ENCODE measurements around the gene STAT3. TPM values are rescaled to one million over a fixed set of nuclear protein-coding genes. Genes with fewer than 3 reads are reported as not detected.

Gene STAT3
- total RNA-seq, 1 donor: 206 TPM

GRCh38 chr17:42387661-42388380 lies 421 bp downstream of the STAT3 start:
- Histone ChIP-seq H3K4me3 (ENCODE audit: insufficient read depth, low read length) (peak overlapping the region; percentile 90), H4K20me1 (ENCODE audit: insufficient read depth, low read length) (peaks cover 35% of the 10 kb centered on the region)

GRCh38 chr17:42386777-42387657 lies 1.2 kb downstream of the STAT3 start:
- peak overlapping the region; percentile 90 for H3K4me3 ChIP-seq (ENCODE audit: insufficient read depth, low read length)
- peaks cover 24% of the 10 kb centered on the region for H3K4me1 ChIP-seq (ENCODE audit: insufficient read depth, low read length)
- no peaks in the 10 kb centered on the region for H3K9me3 ChIP-seq (ENCODE audit: low read depth, low read length)
- TF ChIP-seq CTCF (IDR thresholded peaks at IDR 0.05; ENCODE audit: extremely low read depth, low read depth, low read length): no peak
- H3K79me2 ChIP-seq (ENCODE audit: insufficient read depth, low read length): peaks cover 64% of the 10 kb centered on the region
- H3K27ac ChIP-seq (ENCODE audit: low read depth, low read length): peak overlapping the region; percentile 92
- peaks cover 6% of the 10 kb centered on the region for H3K36me3 ChIP-seq (ENCODE audit: insufficient read depth, low read length)
- H4K20me1 ChIP-seq (ENCODE audit: insufficient read depth, low read length): peaks cover 41% of the 10 kb centered on the region
- no peaks in the 10 kb centered on the region for H3K27me3 ChIP-seq (ENCODE audit: insufficient read depth, low read length)
- H2AFZ ChIP-seq (ENCODE audit: low read length): no peak overlapping the region
- peak overlapping the region; percentile 97 for H3K4me2 ChIP-seq (ENCODE audit: insufficient read depth, low read length)
- peak; percentile 80 for DNase-seq (ENCODE audit: insufficient read length, low spot score, missing footprints)

More at GRCh38 chr17:42387661-42388380, 421 bp downstream of the STAT3 start:
- Histone ChIP-seq H3K36me3 (ENCODE audit: insufficient read depth, low read length) (peaks cover 6% of the 10 kb centered on the region), H3K4me1 (ENCODE audit: insufficient read depth, low read length) (peaks cover 24% of the 10 kb centered on the region), H3K9me3 (ENCODE audit: low read depth, low read length) (no peaks in the 10 kb centered on the region), H2AFZ (ENCODE audit: low read length) (no peak overlapping the region), H3K4me2 (ENCODE audit: insufficient read depth, low read length) (peak overlapping the region; percentile 97), H3K27me3 (ENCODE audit: insufficient read depth, low read length) (no peaks in the 10 kb centered on the region), H3K27ac (ENCODE audit: low read depth, low read length) (peak overlapping the region; percentile 92), H3K79me2 (ENCODE audit: insufficient read depth, low read length) (peaks cover 56% of the 10 kb centered on the region)
- DNase-seq (ENCODE audit: insufficient read length, low spot score, missing footprints): peak; percentile 47
- TF ChIP-seq CTCF (IDR thresholded peaks at IDR 0.05; ENCODE audit: extremely low read depth, low read depth, low read length): no peak

GRCh38 chr17:42381898-42382297 lies 6.3 kb downstream of the STAT3 start:
- Histone ChIP-seq H3K36me3 (ENCODE audit: insufficient read depth, low read length) (peaks cover 11% of the 10 kb centered on the region), H3K4me3 (ENCODE audit: insufficient read depth, low read length) (no peak overlapping the region), H3K9me3 (ENCODE audit: low read depth, low read length) (no peaks in the 10 kb centered on the region), H3K79me2 (ENCODE audit: insufficient read depth, low read length) (peaks cover 98% of the 10 kb centered on the region), H2AFZ (ENCODE audit: low read length) (no peak overlapping the region), H3K4me2 (ENCODE audit: insufficient read depth, low read length) (no peak overlapping the region), H3K27me3 (ENCODE audit: insufficient read depth, low read length) (no peaks in the 10 kb centered on the region), H4K20me1 (ENCODE audit: insufficient read depth, low read length) (peaks cover 78% of the 10 kb centered on the region), H3K4me1 (ENCODE audit: insufficient read depth, low read length) (peaks cover 32% of the 10 kb centered on the region), H3K27ac (ENCODE audit: low read depth, low read length) (no peak overlapping the region)
- TF ChIP-seq CTCF (IDR thresholded peaks at IDR 0.05; ENCODE audit: extremely low read depth, low read depth, low read length): no peak
- no peak for DNase-seq (ENCODE audit: insufficient read length, low spot score, missing footprints)

GRCh38 chr17:42380935-42381334 lies 7.3 kb downstream of the STAT3 start:
- Histone ChIP-seq H3K4me3 (ENCODE audit: insufficient read depth, low read length) (no peak overlapping the region), H2AFZ (ENCODE audit: low read length) (no peak overlapping the region), H3K9me3 (ENCODE audit: low read depth, low read length) (no peaks in the 10 kb centered on the region), H3K4me1 (ENCODE audit: insufficient read depth, low read length) (peaks cover 24% of the 10 kb centered on the region), H3K27ac (ENCODE audit: low read depth, low read length) (no peak overlapping the region), H3K79me2 (ENCODE audit: insufficient read depth, low read length) (peaks cover 97% of the 10 kb centered on the region), H3K4me2 (ENCODE audit: insufficient read depth, low read length) (no peak overlapping the region), H4K20me1 (ENCODE audit: insufficient read depth, low read length) (peaks cover 72% of the 10 kb centered on the region), H3K36me3 (ENCODE audit: insufficient read depth, low read length) (peaks cover 11% of the 10 kb centered on the region), H3K27me3 (ENCODE audit: insufficient read depth, low read length) (no peaks in the 10 kb centered on the region)
- TF ChIP-seq CTCF (IDR thresholded peaks at IDR 0.05; ENCODE audit: extremely low read depth, low read depth, low read length): no peak
- no peak for DNase-seq (ENCODE audit: insufficient read length, low spot score, missing footprints)

Data from osteoblast (primary cell).